Breast epithelium (tissue), 4 donors: ENCODE data around the gene DNMT3A. TPM values are rescaled to one million over a fixed set of nuclear protein-coding genes. Genes with fewer than 3 reads are reported as not detected.

ENCODE experiments used
- DNase-seq, 2 donors: peaks; one replicate each; pipeline ENCODE4 v3.0.0-alpha.2; 2019; ENCODE audit warnings: low spot score in 2 of 2
- H3K27ac ChIP-seq, 2 donors: fragments of 200-600 bp; sonication (generic) in 1 of 2; one replicate each; pipeline ENCODE4 v1.5.1; 2016 to 2019; ENCODE audit warnings: mild to moderate bottlenecking in 1 of 2
- H3K27me3 ChIP-seq, 2 donors: fragments of 200-600 bp; sonication (generic) in 1 of 2; one replicate each; pipeline versions ENCODE4 v1.5.1 to v1.6.0; 2017 to 2019; ENCODE audit warnings: control low read depth in 1 of 2, mild to moderate bottlenecking in 1 of 2
- H3K36me3 ChIP-seq: fragments of 200-600 bp; one replicate; pipeline ENCODE4 v1.5.1; 2019
- H3K4me1 ChIP-seq, 2 donors: fragments of 200-600 bp; sonication (generic); one replicate each; pipeline ENCODE4 v1.5.1; 2016 to 2019; ENCODE audit warnings: control low read depth in 1 of 2
- H3K4me3 ChIP-seq, 3 donors: fragments of 200-600 bp; sonication (generic); 1 replicate in 2 of 3; 2 replicates in 1 of 3; pipeline ENCODE4 v1.5.1; 2016 to 2019; ENCODE audit warnings: mild to moderate bottlenecking in 3 of 3, moderate library complexity in 2 of 3
- H3K9me3 ChIP-seq, 2 donors: fragments of 200-600 bp; sonication (generic) in 1 of 2; one replicate each; pipeline ENCODE4 v1.5.1; 2016 to 2019; ENCODE audit warnings: control low read depth in 1 of 2
- CTCF ChIP-seq, 3 donors: fragments of 450-650 bp; IDR thresholded peaks; one replicate each; pipeline ENCODE4 v1.5.1; 2016 to 2017; ENCODE audit warnings: antibody characterized with exemption in 3 of 3, mild to moderate bottlenecking in 3 of 3, moderate library complexity in 3 of 3
- POLR2A ChIP-seq: fragments of 450-650 bp; IDR thresholded peaks from one replicate; pipeline ENCODE4 v1.6.1; 2016; ENCODE audit warnings: antibody characterized with exemption, mild to moderate bottlenecking, moderate library complexity
- POLR2AphosphoS5 ChIP-seq, 3 donors: sonication (generic); formaldehyde crosslinking; IDR thresholded peaks; one replicate each; pipeline ENCODE4 v1.6.1; 2017; ENCODE audit warnings: antibody characterized with exemption in 3 of 3
- intact Hi-C: fragments of 100-400 bp; cut with DNase I; formaldehyde crosslinking; loops from one replicate; pipeline ENCODE4 v1.15.1; 2023; ENCODE audit warnings: low total_unique reads
- total RNA-seq, 3 donors: library from RNA; depleted of rRNA; stranded (reverse); fragments of >200 nt; gene quantifications; one replicate each; pipeline ENCODE4 v1.1.0, GENCODE V29; 2016

The DNMT3A gene
- total RNA-seq, 3 donors from 2014 or later, result 8.2 to 21.7 (median 20.0) TPM

GRCh38 chr2:25375989-25376545, 34.3 kb upstream of the DNMT3A start:
- intact Hi-C loops, result no loop called here
- H3K4me3 ChIP-seq, result peak overlapping the region in 1 of 3 donors; percentile 52
- H3K27ac ChIP-seq, result no peak overlapping the region

GRCh38 chr2:25375371-25375988, 33.8 kb upstream of the DNMT3A start:
- Histone ChIP-seq H3K9me3 (no peaks in the 10 kb centered on the region), H3K4me1 (peaks cover 3 to 8% of the 10 kb centered on the region in 2 donors), H3K36me3 (no peaks in the 10 kb centered on the region), H3K4me3 (no peak overlapping the region), H3K27ac (no peak overlapping the region), H3K27me3 (no peaks in the 10 kb centered on the region)
- intact Hi-C loops, result no loop called here
- peak in 1 of 2 donors; percentile 17 for DNase-seq
- TF ChIP-seq POLR2AphosphoS5 (IDR thresholded peaks at IDR 0.05), result no peak
- no peak for TF ChIP-seq POLR2A
- no peak for TF ChIP-seq CTCF (IDR thresholded peaks at IDR 0.05)

More at GRCh38 chr2:25375989-25376545, 34.3 kb upstream of the DNMT3A start:
- H3K4me1 ChIP-seq, result peaks cover 3 to 8% of the 10 kb centered on the region in 2 donors
- DNase-seq, result peak in 1 of 2 donors; percentile 30
- TF ChIP-seq POLR2A, result no peak
- TF ChIP-seq POLR2AphosphoS5 (IDR thresholded peaks at IDR 0.05), result no peak
- TF ChIP-seq CTCF (IDR thresholded peaks at IDR 0.05), result no peak
- no peaks in the 10 kb centered on the region for H3K9me3 ChIP-seq
- H3K36me3 ChIP-seq, result no peaks in the 10 kb centered on the region
- no peaks in the 10 kb centered on the region for H3K27me3 ChIP-seq

GRCh38 chr2:25374827-25375226, 33.1 kb upstream of the DNMT3A start:
- TF ChIP-seq CTCF (IDR thresholded peaks at IDR 0.05) (no peak), POLR2AphosphoS5 (IDR thresholded peaks at IDR 0.05) (no peak), POLR2A (no peak)
- Histone ChIP-seq H3K27me3 (no peaks in the 10 kb centered on the region), H3K36me3 (no peaks in the 10 kb centered on the region), H3K4me3 (no peak overlapping the region), H3K4me1 (peaks cover 3 to 8% of the 10 kb centered on the region in 2 donors), H3K27ac (no peak overlapping the region), H3K9me3 (no peaks in the 10 kb centered on the region)
- intact Hi-C loops, result no loop called here
- peak in 1 of 2 donors; percentile 15 for DNase-seq

GRCh38 chr2:25374411-25374810, 32.7 kb upstream of the DNMT3A start:
- Histone ChIP-seq H3K4me3 (no peak overlapping the region), H3K27ac (no peak overlapping the region), H3K9me3 (no peaks in the 10 kb centered on the region), H3K36me3 (no peaks in the 10 kb centered on the region), H3K4me1 (peaks cover 3 to 8% of the 10 kb centered on the region in 2 donors), H3K27me3 (no peaks in the 10 kb centered on the region)
- peak in 1 of 2 donors; percentile 7 for DNase-seq
- TF ChIP-seq POLR2AphosphoS5 (IDR thresholded peaks at IDR 0.05) (no peak), CTCF (IDR thresholded peaks at IDR 0.05) (no peak), POLR2A (no peak)
- intact Hi-C loops, result no loop called here

- Histone ChIP-seq H3K9me3 (no peaks in the 10 kb centered on the region), H3K4me1 (peaks cover 3 to 8% of the 10 kb centered on the region in 2 donors), H3K27ac (peak overlapping the region; percentile 52 to 61), H3K4me3 (no peak overlapping the region), H3K36me3 (no peaks in the 10 kb centered on the region), H3K27me3 (no peaks in the 10 kb centered on the region)
- TF ChIP-seq POLR2A, result no peak
- no peak for TF ChIP-seq POLR2AphosphoS5 (IDR thresholded peaks at IDR 0.05)
- TF ChIP-seq CTCF (IDR thresholded peaks at IDR 0.05), result no peak
- intact Hi-C loops, result no loop called here
- peak; percentile 52 to 58 for DNase-seq
Observed at GRCh38 chr2:25373269-25373981, 31.7 kb upstream of the DNMT3A start.
